IMR-90 (cell line): Measurements from ENCODE around the gene SH3D21. TPM values are rescaled to one million over a fixed set of nuclear protein-coding genes. Genes with fewer than 3 reads are reported as not detected.

ENCODE experiments used
- ATAC-seq: fragments of 200-7000 bp; cut with Tn5 transposase; 2 replicates; pipeline ENCODE4 v1.9.1; 2020; ENCODE audit warnings: low read depth, mild to moderate bottlenecking, moderate library complexity
- BruUV-seq: library from RNA; stranded (reverse); fragments of 400-500 nt; replicated peaks from 2 replicates; lab custom pipeline; 2021; lab: Mats Ljungman, UMichigan
- CTCF ChIA-PET: fragments of 300-600 bp; formaldehyde crosslinking; extraction: SDS; loops from one replicate; lab custom pipeline; 2021; ENCODE audit warnings: antibody characterized with exemption; lab: Yijun Ruan, JAX
- POLR2A ChIA-PET: fragments of 300-600 bp; sonication (Branson Sonifier 250); formaldehyde crosslinking; loops from one replicate; lab custom pipeline; 2022; ENCODE audit warnings: antibody characterized with exemption; ENCODE audit not compliant: unreplicated experiment; lab: Charles Lee
- DNase-seq: peaks from one replicate; pipeline ENCODE4 v3.0.0; 2013
- H2AFZ ChIP-seq: replicated peaks from 2 replicates; pipeline ENCODE3; 2013; ENCODE audit warnings: low read length, mild to moderate bottlenecking; ENCODE audit not compliant: poor library complexity
- H2AK5ac ChIP-seq: 2 replicates; pipeline ENCODE4 v1.6.1; 2013; ENCODE audit warnings: low read depth, low read length, inconsistent platforms
- H2AK9ac ChIP-seq: replicated peaks from 2 replicates; pipeline ENCODE3; 2013; ENCODE audit warnings: mild to moderate bottlenecking, low read depth, low read length, moderate library complexity; ENCODE audit not compliant: poor library complexity
- H2BK120ac ChIP-seq: 2 replicates; pipeline ENCODE4 v1.6.1; 2013; ENCODE audit warnings: low read depth, low read length, inconsistent platforms
- H2BK15ac ChIP-seq: 3 replicates; pipeline ENCODE4 v1.6.1; 2013; ENCODE audit warnings: low read depth, low read length, inconsistent platforms
- H2BK20ac ChIP-seq: 2 replicates; pipeline ENCODE4 v1.6.1; 2013; ENCODE audit warnings: low read depth, mild to moderate bottlenecking, inconsistent platforms, low read length, moderate library complexity
- H2BK5ac ChIP-seq: 2 replicates; pipeline ENCODE4 v1.6.1; 2013; ENCODE audit warnings: mild to moderate bottlenecking, low read depth, low read length, inconsistent platforms; ENCODE audit not compliant: poor library complexity, severe bottlenecking
- H3K14ac ChIP-seq: replicated peaks from 2 replicates; pipeline ENCODE4 v1.6.1; 2013; ENCODE audit warnings: low read depth, low read length, inconsistent platforms
- H3K18ac ChIP-seq: 2 replicates; pipeline ENCODE4 v1.6.1; 2013; ENCODE audit warnings: low read depth, low read length, control low read depth
- H3K23ac ChIP-seq: 2 replicates; pipeline ENCODE4 v1.6.1; 2013; ENCODE audit warnings: low read depth, low read length, inconsistent platforms
- H3K27ac ChIP-seq: 2 replicates; pipeline ENCODE4 v1.5.1; 2013; ENCODE audit warnings: mild to moderate bottlenecking, control low read depth, low read length; ENCODE audit not compliant: insufficient read depth
- H3K27me3 ChIP-seq: 2 replicates; pipeline ENCODE4 v1.6.1; 2013; ENCODE audit warnings: low read length; ENCODE audit not compliant: control insufficient read depth, insufficient read depth
- H3K36me3 ChIP-seq: 2 replicates; pipeline ENCODE4 v1.6.1; 2013; ENCODE audit warnings: low read length, mixed read lengths; ENCODE audit not compliant: control insufficient read depth, insufficient read depth
- H3K4ac ChIP-seq: 2 replicates; pipeline ENCODE4 v1.6.1; 2013; ENCODE audit warnings: low read depth, low read length, inconsistent platforms
- H3K4me1 ChIP-seq: 2 replicates; pipeline ENCODE4 v1.6.1; 2013; ENCODE audit warnings: low read length, mixed read lengths; ENCODE audit not compliant: control insufficient read depth, insufficient read depth
- H3K4me2 ChIP-seq: 2 replicates; pipeline ENCODE4 v1.6.1; 2013; ENCODE audit warnings: low read depth, mild to moderate bottlenecking, control low read depth, low read length, moderate library complexity
- H3K4me3 ChIP-seq: 2 replicates; pipeline ENCODE4 v1.5.1; 2013; ENCODE audit warnings: low read depth, mild to moderate bottlenecking, control low read depth, low read length, moderate library complexity; ENCODE audit not compliant: insufficient read depth
- H3K56ac ChIP-seq: 2 replicates; pipeline ENCODE4 v1.6.1; 2013; ENCODE audit warnings: low read length, inconsistent platforms; ENCODE audit not compliant: insufficient read depth; ENCODE audit errors: extremely low read depth
- H3K79me1 ChIP-seq, 2 experiments: 2 replicates each; pipeline ENCODE4 v1.6.1; 2013; ENCODE audit warnings: low read length in 2 of 2, inconsistent platforms in 1 of 2, low read depth in 1 of 2
- H3K9ac ChIP-seq: 2 replicates; pipeline ENCODE4 v1.6.1; 2013; ENCODE audit warnings: low read depth, low read length, control low read depth
- H3K9me1 ChIP-seq: 2 replicates; pipeline ENCODE4 v1.6.1; 2013; ENCODE audit warnings: low read length, inconsistent platforms; ENCODE audit not compliant: insufficient read depth
- H3K9me3 ChIP-seq: 2 replicates; pipeline ENCODE4 v1.6.1; 2013; ENCODE audit warnings: low read length; ENCODE audit not compliant: control insufficient read depth, insufficient read depth
- H4K20me1 ChIP-seq: 2 replicates; pipeline ENCODE4 v1.6.1; 2013; ENCODE audit warnings: low read length, inconsistent platforms; ENCODE audit not compliant: insufficient read depth
- H4K5ac ChIP-seq: 2 replicates; pipeline ENCODE4 v1.6.1; 2013; ENCODE audit warnings: mild to moderate bottlenecking, low read depth, low read length, control low read depth
- H4K8ac ChIP-seq, 2 experiments: 2 replicates each; pipeline ENCODE4 v1.6.1; 2013; ENCODE audit warnings: low read depth in 2 of 2, low read length in 2 of 2, control low read depth in 1 of 2, inconsistent platforms in 1 of 2
- H4K91ac ChIP-seq: 2 replicates; pipeline ENCODE4 v1.6.1; 2013; ENCODE audit warnings: low read depth, low read length, inconsistent platforms; ENCODE audit not compliant: insufficient read depth
- CEBPB ChIP-seq: IDR thresholded peaks from 2 replicates; pipeline ENCODE4 v1.6.1; 2012; ENCODE audit warnings: low read depth, low read length, improper control_type of control experiment
- CHD1 ChIP-seq: IDR thresholded peaks from 2 replicates; pipeline ENCODE4 v1.6.1; 2012; ENCODE audit warnings: low read depth, low read length, improper control_type of control experiment
- CTCF ChIP-seq: conservative IDR thresholded peaks from 2 replicates; pipeline ENCODE4 v1.5.1; 2012; ENCODE audit warnings: mild to moderate bottlenecking, low read depth, low read length, improper control_type of control experiment
- FOS ChIP-seq: fragments of 150-350 bp; IDR thresholded peaks from 2 replicates; pipeline ENCODE4 v1.6.1; 2016; ENCODE audit warnings: low read depth, low read length
- MAFK ChIP-seq: IDR thresholded peaks from 2 replicates; pipeline ENCODE4 v1.6.1; 2012; ENCODE audit warnings: low read depth, low read length, improper control_type of control experiment
- MAZ ChIP-seq: IDR thresholded peaks from 2 replicates; pipeline ENCODE4 v1.6.1; 2012; ENCODE audit warnings: low read depth, mild to moderate bottlenecking, low read length, improper control_type of control experiment, moderate library complexity, borderline replicate concordance
- MXI1 ChIP-seq: IDR thresholded peaks from 2 replicates; pipeline ENCODE4 v1.6.1; 2012; ENCODE audit warnings: low read depth, mild to moderate bottlenecking, low read length, moderate library complexity, borderline replicate concordance
- NFE2L2 ChIP-seq: fragments of 150-350 bp; IDR thresholded peaks from 2 replicates; pipeline ENCODE4 v1.6.1; 2016; ENCODE audit warnings: low read depth, mild to moderate bottlenecking, low read length
- RAD21 ChIP-seq: IDR thresholded peaks from 2 replicates; pipeline ENCODE4 v1.6.1; 2012; ENCODE audit warnings: low read length, improper control_type of control experiment
- RCOR1 ChIP-seq: IDR thresholded peaks from 2 replicates; pipeline ENCODE4 v1.6.1; 2012; ENCODE audit warnings: mild to moderate bottlenecking, low read length, improper control_type of control experiment; ENCODE audit not compliant: insufficient replicate concordance
- RFX5 ChIP-seq: IDR thresholded peaks from 2 replicates; pipeline ENCODE4 v1.8.0; 2012; ENCODE audit warnings: low read depth, mild to moderate bottlenecking, low read length, moderate library complexity
- SMC3 ChIP-seq: fragments of 150-350 bp; IDR thresholded peaks from 2 replicates; pipeline ENCODE4 v1.6.1; 2016; ENCODE audit warnings: low read depth, mild to moderate bottlenecking, antibody characterized with exemption, low read length, moderate library complexity
- USF2 ChIP-seq: fragments of 150-350 bp; IDR thresholded peaks from 2 replicates; pipeline ENCODE4 v1.6.1; 2017; ENCODE audit warnings: mild to moderate bottlenecking, antibody characterized with exemption, low read length, low read depth
- WGBS, 2 experiments: methylation state at CpG; one replicate each; pipeline versions ENCODE4 v1.1.5 to v1.1.7; 2013; ENCODE audit warnings: missing lambda C conversion rate in 2 of 2; ENCODE audit not compliant: insufficient read length in 1 of 2; ENCODE audit errors: extremely low coverage in 2 of 2; 5-methylcytosine and 5-hydroxymethylcytosine counted together
- dilution Hi-C: fragments of 300-500 bp; cut with HindIII; formaldehyde crosslinking; loops from one replicate; pipeline ENCODE4 v1.14.3; 2018; ENCODE audit warnings: low sequenced_read_pairs; ENCODE audit not compliant: unreplicated experiment
- in situ Hi-C: fragments of 300-500 bp; cut with MboI; formaldehyde crosslinking; loops from 3 replicates; pipeline ENCODE4 v1.14.3; 2019; ENCODE audit warnings: low sequenced_read_pairs, inconsistent platforms, mixed read lengths
- intact Hi-C: fragments of 100-400 bp; cut with micrococcal nuclease; formaldehyde crosslinking; loops from 2 replicates; pipeline ENCODE4 v1.10.0; 2022
- polyA plus RNA-seq, 3 experiments: library from polyadenylated mRNA; depleted of rRNA; stranded (reverse); fragments of >200 nt; gene quantifications; 2 replicates each; pipeline ENCODE4 v1.2.3, GENCODE V29; 2012; ENCODE audit warnings: low replicate concordance in 1 of 3
- total RNA-seq: library from RNA; depleted of rRNA; stranded (reverse); fragments of >200 nt; gene quantifications from 2 replicates; pipeline ENCODE4 v1.2.3, GENCODE V29; 2012
- TF ChIP-seq, protein P1 (sequence below): fragments of 150-350 bp; IDR thresholded peaks from 2 replicates; pipeline ENCODE4 v1.6.1; 2016; ENCODE audit warnings: low read depth, mild to moderate bottlenecking, low read length, moderate library complexity, borderline replicate concordance

Gene SH3D21
- total and polyA plus RNA-seq, 2 of the 4 experiments (the other 2 are of a cell fraction), result 1.8 to 11.9 TPM

GRCh38 chr1:36359911-36360550, 53.9 kb downstream of the SH3D21 start:
- 100% methylated on average over 1 of the region's 6 CpGs; no CpG with 5 or more reads in 1 of the 2 experiments for WGBS, 2 experiments
- H2BK20ac ChIP-seq, result peak overlapping the region; percentile 63
- no peak overlapping the region for H3K27ac ChIP-seq
- ATAC-seq (no peak), DNase-seq (peak; percentile 37)
- no peaks in the 10 kb centered on the region for H3K9me3 ChIP-seq
- H2BK5ac ChIP-seq, result peak overlapping the region; percentile 44
- H3K4ac ChIP-seq, result peak overlapping the region; percentile 64
- H3K4me3 ChIP-seq, result no peak overlapping the region
- H3K9me1 ChIP-seq, result peaks cover 24% of the 10 kb centered on the region
- H3K14ac ChIP-seq, result 0 out of 2 replicates have a peak overlapping the region, but pooled peaks have one; percentile 29
- no peaks in the 10 kb centered on the region for H3K27me3 ChIP-seq
- peak overlapping the region; percentile 12; the same call in 1 of the 2 replicates for H3K23ac ChIP-seq
- no peak overlapping the region for H2BK120ac ChIP-seq
- POLR2A ChIA-PET, result no interaction called here
- CTCF ChIA-PET, result interaction anchor here (3.2 kb wide), 1 partner anchor 9 kb away, joined by 9 read pairs; no protein-coding TSS in a partner anchor
- H4K5ac ChIP-seq, result no peak overlapping the region
- dilution Hi-C loops (no loop called here), in situ Hi-C loops (no loop called here), intact Hi-C loops (no loop called here)
- H2BK15ac ChIP-seq, result no peak overlapping the region
- H3K36me3 ChIP-seq, result peaks cover 46% of the 10 kb centered on the region
- H3K4me2 ChIP-seq, result no peak overlapping the region
- H4K20me1 ChIP-seq, result 0 out of 2 replicates have a peak, but pooled peaks cover 4% of the 10 kb centered on the region
- no peak overlapping the region for H3K56ac ChIP-seq
- no peak overlapping the region for H3K9ac ChIP-seq
- peaks cover 25 to 76% of the 10 kb centered on the region in 2 experiments for H3K79me1 ChIP-seq
- H3K18ac ChIP-seq, result no peak overlapping the region
- H4K8ac ChIP-seq, result peak overlapping the region in 1 of 2 experiments; percentile 44; a peak in 1 of 4 replicates
- peaks cover 5% of the 10 kb centered on the region; the same call in 1 of the 2 replicates for H3K4me1 ChIP-seq
- H4K91ac ChIP-seq, result 0 out of 2 replicates have a peak overlapping the region, but pooled peaks have one; percentile 7
- H2AFZ ChIP-seq, result peak overlapping the region; percentile 24
- no TSS peak for BruUV-seq
- peak overlapping the region; percentile 82 for H2AK9ac ChIP-seq
- peak overlapping the region; percentile 1; the same call in 1 of the 2 replicates for H2AK5ac ChIP-seq
- TF ChIP-seq CHD1, result no peak
- TF ChIP-seq USF2, result no peak
- no peak for TF ChIP-seq CEBPB
- TF ChIP-seq CTCF, result no peak
- TF ChIP-seq, protein P1, sequence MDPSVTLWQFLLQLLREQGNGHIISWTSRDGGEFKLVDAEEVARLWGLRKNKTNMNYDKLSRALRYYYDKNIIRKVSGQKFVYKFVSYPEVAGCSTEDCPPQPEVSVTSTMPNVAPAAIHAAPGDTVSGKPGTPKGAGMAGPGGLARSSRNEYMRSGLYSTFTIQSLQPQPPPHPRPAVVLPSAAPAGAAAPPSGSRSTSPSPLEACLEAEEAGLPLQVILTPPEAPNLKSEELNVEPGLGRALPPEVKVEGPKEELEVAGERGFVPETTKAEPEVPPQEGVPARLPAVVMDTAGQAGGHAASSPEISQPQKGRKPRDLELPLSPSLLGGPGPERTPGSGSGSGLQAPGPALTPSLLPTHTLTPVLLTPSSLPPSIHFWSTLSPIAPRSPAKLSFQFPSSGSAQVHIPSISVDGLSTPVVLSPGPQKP, result no peak
- TF ChIP-seq NFE2L2, result no peak
- no peak for TF ChIP-seq SMC3
- no peak for TF ChIP-seq RAD21
- TF ChIP-seq MXI1, result no peak
- no peak for TF ChIP-seq FOS
- TF ChIP-seq RCOR1, result no peak
- TF ChIP-seq MAZ, result no peak
- TF ChIP-seq MAFK, result no peak
- TF ChIP-seq RFX5, result no peak
